Tibial nerve (tissue), 4 donors: Measurements from ENCODE around the gene CACNG8. TPM values are rescaled to one million over a fixed set of nuclear protein-coding genes. Genes with fewer than 3 reads are reported as not detected.
"Not testable (repeated sequence)": the region's sequence is repeated elsewhere in the genome, so short reads cannot be mapped to it uniquely, and the experiment has no call there.

Source experiments
- DNase-seq, 2 donors: peaks; one replicate each; pipeline ENCODE4 v3.0.0-alpha.2; 2019; ENCODE audit warnings: low spot score in 2 of 2
- H3K27ac ChIP-seq, 4 donors: fragments of 200-600 bp; sonication (generic) in 3 of 4; one replicate each; pipeline ENCODE4 v1.5.1; 2017 to 2019; ENCODE audit warnings: mild to moderate bottlenecking in 1 of 4
- H3K27me3 ChIP-seq, 2 donors: fragments of 200-600 bp; sonication (generic) in 1 of 2; one replicate each; pipeline versions ENCODE4 v1.5.1 to v1.6.0; 2017 to 2019
- H3K36me3 ChIP-seq, 3 donors: fragments of 200-600 bp; sonication (generic); one replicate each; pipeline ENCODE4 v1.5.1; 2018 to 2019
- H3K4me1 ChIP-seq, 4 donors: fragments of 200-600 bp; sonication (generic) in 3 of 4; one replicate each; pipeline ENCODE4 v1.5.1; 2017 to 2019
- H3K4me3 ChIP-seq, 4 donors: fragments of 200-600 bp; sonication (generic) in 3 of 4; one replicate each; pipeline ENCODE4 v1.5.1; 2017 to 2019; ENCODE audit warnings: mild to moderate bottlenecking in 1 of 4, moderate library complexity in 1 of 4
- H3K9me3 ChIP-seq, 4 donors: fragments of 200-600 bp; sonication (generic) in 3 of 4; one replicate each; pipeline ENCODE4 v1.5.1; 2017 to 2019
- CTCF ChIP-seq, 5 experiments: fragments of 200-600 bp in 3 of 5; fragments of 450-650 bp in 2 of 5; sonication (generic) in 3 of 5; IDR thresholded peaks; one replicate each; pipeline ENCODE4 v1.5.1; 2016 to 2019; ENCODE audit warnings: antibody characterized with exemption in 5 of 5, mild to moderate bottlenecking in 3 of 5, moderate library complexity in 2 of 5
- EP300 ChIP-seq, 2 donors: sonication (generic); formaldehyde crosslinking; IDR thresholded peaks; one replicate each; pipeline ENCODE4 v1.6.1; 2017; ENCODE audit warnings: antibody characterized with exemption in 2 of 2, mild to moderate bottlenecking in 1 of 2
- POLR2A ChIP-seq, 2 donors: fragments of 450-650 bp; IDR thresholded peaks; one replicate each; pipeline ENCODE4 v1.6.1; 2017; ENCODE audit warnings: antibody characterized with exemption in 2 of 2, mild to moderate bottlenecking in 2 of 2, moderate library complexity in 2 of 2
- WGBS, 2 donors: methylation state at CpG; one replicate each; pipeline ENCODE4 v1.1.5; 2018; 5-methylcytosine and 5-hydroxymethylcytosine counted together
- total RNA-seq, 4 donors: library from RNA; depleted of rRNA; stranded (reverse); fragments of >200 nt; gene quantifications; one replicate each; pipeline ENCODE4 v1.1.0, GENCODE V29; 2016

Gene CACNG8
- total RNA-seq, 4 donors from 2014 or later = not detected

GRCh38 chr19:53945998-53946397 lies 16.7 kb upstream of the CACNG8 start:
- H3K4me3 ChIP-seq = no peak overlapping the region
- H3K36me3 ChIP-seq = no peaks in the 10 kb centered on the region
- TF ChIP-seq POLR2A (IDR thresholded peaks at IDR 0.05) (no peak), EP300 (IDR thresholded peaks at IDR 0.05) (no peak), CTCF (IDR thresholded peaks at IDR 0.05) (no peak)
- H3K27me3 ChIP-seq = peaks cover 0 to 34% of the 10 kb centered on the region in 2 donors
- no peak for DNase-seq
- no peaks in the 10 kb centered on the region for H3K4me1 ChIP-seq
- no peak overlapping the region for H3K27ac ChIP-seq
- WGBS, 2 donors = 96 to 99% methylated on average over 2 of the region's 2 CpGs
- peaks cover 0 to 16% (median 0%) of the 10 kb centered on the region in 4 donors for H3K9me3 ChIP-seq

GRCh38 chr19:53947624-53948023 lies 15.1 kb upstream of the CACNG8 start:
- H3K27ac ChIP-seq = no peak overlapping the region
- H3K36me3 ChIP-seq = no peaks in the 10 kb centered on the region
- H3K4me1 ChIP-seq = no peaks in the 10 kb centered on the region
- peaks cover 0 to 6% (median 0%) of the 10 kb centered on the region in 4 donors for H3K9me3 ChIP-seq
- WGBS, 2 donors = 50 to 64% methylated on average over 5 of the region's 5 CpGs
- no peak overlapping the region for H3K4me3 ChIP-seq
- no peak for TF ChIP-seq POLR2A (IDR thresholded peaks at IDR 0.05)
- TF ChIP-seq CTCF (IDR thresholded peaks at IDR 0.05) = no peak
- no peak for TF ChIP-seq EP300 (IDR thresholded peaks at IDR 0.05)
- no peak for DNase-seq
- peaks cover 0 to 18% of the 10 kb centered on the region in 2 donors for H3K27me3 ChIP-seq

DNA sequence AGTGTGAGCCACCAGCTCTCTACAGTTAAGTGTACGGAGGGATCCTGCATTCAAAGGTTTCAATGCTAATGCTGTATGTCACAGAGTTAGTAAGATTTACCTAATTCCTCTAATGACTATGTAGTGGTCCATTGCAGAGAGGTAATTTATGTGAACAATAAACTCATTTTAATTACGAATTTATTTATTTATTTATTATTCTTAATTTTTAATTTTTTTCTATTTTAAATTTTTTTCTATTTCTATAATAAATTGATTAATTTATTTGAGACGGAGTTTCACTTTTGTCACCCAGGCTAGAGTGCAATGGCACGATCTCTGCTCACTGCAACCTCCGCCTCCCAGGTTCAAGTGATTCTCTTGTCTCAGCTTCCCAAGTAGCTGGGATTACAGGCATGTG lies 14.1 kb upstream of the CACNG8 start:
- not testable (repeated sequence) for H3K27me3 ChIP-seq, H3K9me3 ChIP-seq, H3K27ac ChIP-seq, DNase-seq, H3K4me3 ChIP-seq, H3K36me3 ChIP-seq, H3K4me1 ChIP-seq
- 65 to 86% methylated on average over 5 of the region's 5 CpGs for WGBS, 2 donors

- no peak for DNase-seq
- Histone ChIP-seq H3K4me3 (no peak overlapping the region), H3K27ac (no peak overlapping the region), H3K9me3 (peaks cover 0 to 15% (median 0%) of the 10 kb centered on the region in 4 donors), H3K27me3 (no peaks in the 10 kb centered on the region), H3K4me1 (no peaks in the 10 kb centered on the region), H3K36me3 (no peaks in the 10 kb centered on the region)
- TF ChIP-seq EP300 (IDR thresholded peaks at IDR 0.05) (no peak), POLR2A (IDR thresholded peaks at IDR 0.05) (no peak), CTCF (IDR thresholded peaks at IDR 0.05) (no peak)
- WGBS, 2 donors = 52 to 53% methylated on average over 11 of the region's 11 CpGs
Measured at GRCh38 chr19:53951436-53951835, 11.3 kb upstream of the CACNG8 start.

DNA sequence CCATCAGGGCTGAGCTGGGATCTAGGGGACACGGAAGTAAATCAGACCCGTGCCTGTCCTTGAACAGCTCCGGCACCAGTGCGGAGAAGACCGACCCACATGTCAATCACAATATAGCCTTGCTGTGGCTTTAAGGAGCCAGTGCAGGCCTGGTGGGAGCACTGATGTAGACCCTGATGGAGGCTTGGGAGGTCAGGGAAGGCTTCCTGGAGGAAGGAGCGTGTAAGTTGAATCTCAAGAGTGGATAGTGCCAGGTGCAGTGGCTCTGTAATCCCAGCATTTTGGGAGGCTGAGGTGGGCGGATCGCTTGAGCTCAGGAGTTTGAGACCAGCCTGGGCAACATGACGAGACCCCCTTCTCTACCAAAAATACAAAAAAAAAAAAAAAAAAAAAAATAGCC lies 10.8 kb upstream of the CACNG8 start:
- no peak overlapping the region for H3K4me3 ChIP-seq
- no peaks in the 10 kb centered on the region for H3K36me3 ChIP-seq
- no peak for DNase-seq
- H3K27ac ChIP-seq = no peak overlapping the region
- 83 to 89% methylated on average over 9 of the region's 9 CpGs for whole genome bisulfite sequencing, 2 donors
- peaks cover 0 to 1% of the 10 kb centered on the region in 2 donors for H3K27me3 ChIP-seq
- no peaks in the 10 kb centered on the region for H3K4me1 ChIP-seq
- H3K9me3 ChIP-seq = peaks cover 0 to 15% (median 0%) of the 10 kb centered on the region in 4 donors
- TF ChIP-seq EP300 (IDR thresholded peaks at IDR 0.05) (no peak), CTCF (IDR thresholded peaks at IDR 0.05) (no peak)

DNA sequence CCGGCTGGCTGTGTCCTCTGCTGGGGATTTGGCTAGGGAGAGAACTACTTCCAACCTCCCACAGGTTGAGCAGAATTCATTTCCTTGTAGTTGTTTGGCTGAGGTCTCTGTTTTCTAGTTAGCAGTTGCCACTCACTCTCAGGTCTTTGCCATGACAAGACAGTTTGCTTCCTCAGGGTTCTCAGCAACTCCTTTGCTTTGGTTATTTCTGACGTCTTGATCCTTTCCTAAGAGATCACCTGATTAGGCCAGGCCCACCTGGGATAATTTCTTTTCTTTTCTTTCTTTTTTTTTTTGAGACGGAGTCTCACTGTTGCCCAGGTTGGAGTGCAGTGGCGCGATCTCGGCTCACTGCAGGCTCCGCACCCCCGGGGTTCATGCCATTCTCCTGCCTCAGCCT lies 9.4 kb upstream of the CACNG8 start:
- DNase-seq = no peak
- H3K9me3 ChIP-seq = peaks cover 0 to 15% (median 0%) of the 10 kb centered on the region in 4 donors
- H3K4me3 ChIP-seq = no peak overlapping the region
- no peaks in the 10 kb centered on the region for H3K4me1 ChIP-seq
- no peaks in the 10 kb centered on the region for H3K36me3 ChIP-seq
- TF ChIP-seq EP300 (IDR thresholded peaks at IDR 0.05) (no peak), POLR2A (IDR thresholded peaks at IDR 0.05) (no peak), CTCF (IDR thresholded peaks at IDR 0.05) (no peak)
- no peak overlapping the region for H3K27ac ChIP-seq
- H3K27me3 ChIP-seq = peaks cover 0 to 14% of the 10 kb centered on the region in 2 donors
- WGBS, 2 donors = 86 to 92% methylated on average over 8 of the region's 8 CpGs
